HL-60/S4 treated with retinoic acid at 250 ng/mL for 4 days and 3 days (cell line): ENCODE data around the gene ADGRF1.
"Not testable (repeated sequence)": the region's sequence is repeated elsewhere in the genome, so short reads cannot be mapped to it uniquely, and the experiment has no call there.

Experiments used
- in situ Hi-C: fragments of 300-500 bp; cut with MboI; formaldehyde crosslinking; loops from 2 replicates; pipeline ENCODE4 v1.7.0; 2022; ENCODE audit warnings: low sequenced_read_pairs

ADGRF1 gene

GRCh38 chr6:47026679-47027078 is 15.5 kb downstream of the ADGRF1 start:
- in situ Hi-C loops: no loop called here

GRCh38 chr6:47023573-47023972 is 18.6 kb downstream of the ADGRF1 start:
- in situ Hi-C loops: no loop called here

- in situ Hi-C loops: no loop called here
Measured at GRCh38 chr6:47022191-47022590, 19.9 kb downstream of the ADGRF1 start.

- in situ Hi-C loops: no loop called here
Measured at GRCh38 chr6:47019941-47020340, 22.2 kb downstream of the ADGRF1 start.

GRCh38 chr6:47016909-47017308 is 25.2 kb downstream of the ADGRF1 start:
- in situ Hi-C loops: no loop called here

- in situ Hi-C loops: no loop called here
Measured at GRCh38 chr6:47016261-47016660, 25.9 kb downstream of the ADGRF1 start.

GRCh38 chr6:47014401-47014800 is 27.7 kb downstream of the ADGRF1 start:
- in situ Hi-C loops: no loop called here

- in situ Hi-C loops: no loop called here
Measured at GRCh38 chr6:47009583-47009982, 32.5 kb downstream of the ADGRF1 start.

GRCh38 chr6:47008397-47008763 is 33.8 kb downstream of the ADGRF1 start:
- in situ Hi-C loops: no loop called here

GRCh38 chr6:47007657-47008396 is 34.3 kb downstream of the ADGRF1 start:
- in situ Hi-C loops: no loop called here

- in situ Hi-C loops: no loop called here
Measured at GRCh38 chr6:47005486-47005885, 36.6 kb downstream of the ADGRF1 start.

- in situ Hi-C loops: no loop called here
Measured at GRCh38 chr6:47004463-47004862, 37.7 kb downstream of the ADGRF1 start.

GRCh38 chr6:47000842-47001241 is 41.3 kb downstream of the ADGRF1 start:
- in situ Hi-C loops: no loop called here

- in situ Hi-C loops: no loop called here
Measured at GRCh38 chr6:46998436-46999017, 43.6 kb downstream of the ADGRF1 start.

GRCh38 chr6:46997646-46998045 is 44.5 kb downstream of the ADGRF1 start:
- in situ Hi-C loops: no loop called here

GRCh38 chr6:46996860-46997641 is 45.1 kb downstream of the ADGRF1 start:
- in situ Hi-C loops: no loop called here

GRCh38 chr6:46994933-46995332 is 47.2 kb downstream of the ADGRF1 start:
- in situ Hi-C loops: no loop called here

- in situ Hi-C loops: no loop called here
Measured at GRCh38 chr6:46993846-46994245, 48.3 kb downstream of the ADGRF1 start.

- in situ Hi-C loops: not testable (repeated sequence)
Measured at GRCh38 chr6:46992391-46992790, 49.7 kb downstream of the ADGRF1 start.

- in situ Hi-C loops: not testable (repeated sequence)
Measured at GRCh38 chr6:46990818-46991510, 51.2 kb downstream of the ADGRF1 start.

GRCh38 chr6:46990031-46990644 is 52.0 kb downstream of the ADGRF1 start:
- in situ Hi-C loops: no loop called here
